Measurements from ENCODE around the gene CNTNAP2.

DNA sequence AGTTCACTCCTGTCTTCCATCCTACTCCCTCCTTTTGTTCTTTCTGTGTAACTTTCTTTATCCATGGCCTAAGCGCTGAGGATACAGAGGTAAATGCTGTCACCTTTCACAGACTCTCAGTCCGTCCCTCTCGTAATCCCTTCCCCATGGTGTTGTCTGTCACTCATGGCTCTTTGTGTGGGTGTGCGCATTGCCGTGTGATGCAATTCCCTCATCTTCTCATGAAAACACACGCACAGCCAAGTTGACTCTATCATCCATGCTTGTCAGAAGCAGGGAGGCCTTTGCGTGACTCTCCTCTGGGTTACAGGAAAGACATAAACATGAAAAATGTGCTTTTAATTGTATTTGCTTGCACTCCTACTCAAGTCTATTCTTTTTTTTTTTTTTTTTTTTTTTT, 2348.3 kb downstream of the CNTNAP2 start:
- TF ChIP-seq, protein P1, sequence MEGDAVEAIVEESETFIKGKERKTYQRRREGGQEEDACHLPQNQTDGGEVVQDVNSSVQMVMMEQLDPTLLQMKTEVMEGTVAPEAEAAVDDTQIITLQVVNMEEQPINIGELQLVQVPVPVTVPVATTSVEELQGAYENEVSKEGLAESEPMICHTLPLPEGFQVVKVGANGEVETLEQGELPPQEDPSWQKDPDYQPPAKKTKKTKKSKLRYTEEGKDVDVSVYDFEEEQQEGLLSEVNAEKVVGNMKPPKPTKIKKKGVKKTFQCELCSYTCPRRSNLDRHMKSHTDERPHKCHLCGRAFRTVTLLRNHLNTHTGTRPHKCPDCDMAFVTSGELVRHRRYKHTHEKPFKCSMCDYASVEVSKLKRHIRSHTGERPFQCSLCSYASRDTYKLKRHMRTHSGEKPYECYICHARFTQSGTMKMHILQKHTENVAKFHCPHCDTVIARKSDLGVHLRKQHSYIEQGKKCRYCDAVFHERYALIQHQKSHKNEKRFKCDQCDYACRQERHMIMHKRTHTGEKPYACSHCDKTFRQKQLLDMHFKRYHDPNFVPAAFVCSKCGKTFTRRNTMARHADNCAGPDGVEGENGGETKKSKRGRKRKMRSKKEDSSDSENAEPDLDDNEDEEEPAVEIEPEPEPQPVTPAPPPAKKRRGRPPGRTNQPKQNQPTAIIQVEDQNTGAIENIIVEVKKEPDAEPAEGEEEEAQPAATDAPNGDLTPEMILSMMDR (IDR thresholded peaks at IDR 0.05) = no peak
- TF ChIP-seq POLR2A (IDR thresholded peaks at IDR 0.05) = no peak

Measured in lower leg skin (tissue), 3 donors.